Activated T-cell treated with anti-CD3 and anti-CD28 coated beads for 4 hours (primary cell): Measurements from ENCODE around the gene NR0B2.

Source experiments
- DNase-seq: peaks from one replicate; pipeline ENCODE4 v3.0.0-alpha.2; 2020

Gene NR0B2

DNA sequence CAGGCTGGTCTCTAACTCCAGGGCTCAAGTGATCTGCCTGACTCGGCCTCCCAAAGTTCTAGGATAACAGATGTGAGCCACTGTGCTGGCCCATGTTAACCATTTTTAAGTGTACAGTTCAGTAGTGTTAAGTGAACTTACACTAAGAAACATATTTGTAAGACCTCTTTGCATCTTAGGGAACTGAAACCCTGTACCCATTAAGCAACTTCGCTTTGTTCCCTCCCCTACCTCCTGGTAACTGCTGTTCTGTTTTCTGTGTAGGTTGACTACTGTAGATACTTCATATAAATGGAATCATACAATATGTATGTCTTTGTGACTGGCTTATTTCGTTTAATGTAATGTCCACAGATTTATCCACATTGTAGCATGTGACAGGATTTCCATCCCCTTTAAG lies 18.8 kb upstream of the NR0B2 start:
- no peak for DNase-seq

DNA sequence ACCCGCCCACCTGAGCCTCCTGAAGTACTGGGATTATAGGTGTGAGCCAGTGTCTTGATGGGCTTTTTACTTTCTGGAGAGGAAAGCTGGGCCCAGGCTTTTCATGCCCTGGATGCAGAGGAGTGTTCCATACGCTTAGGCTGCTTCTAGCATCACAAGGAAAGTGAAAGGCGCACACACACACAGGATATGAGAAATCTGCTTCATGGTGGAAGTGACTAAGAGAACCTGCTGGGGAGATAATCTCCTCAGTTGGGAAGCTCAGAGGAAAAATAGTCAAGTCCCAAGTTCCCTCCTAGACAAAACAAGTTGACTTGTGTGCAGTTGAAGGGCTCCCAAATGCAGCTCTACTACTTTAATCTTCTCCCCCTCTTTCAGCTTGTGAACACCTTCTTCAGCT lies 9.9 kb upstream of the NR0B2 start:
- DNase-seq: no peak

DNA sequence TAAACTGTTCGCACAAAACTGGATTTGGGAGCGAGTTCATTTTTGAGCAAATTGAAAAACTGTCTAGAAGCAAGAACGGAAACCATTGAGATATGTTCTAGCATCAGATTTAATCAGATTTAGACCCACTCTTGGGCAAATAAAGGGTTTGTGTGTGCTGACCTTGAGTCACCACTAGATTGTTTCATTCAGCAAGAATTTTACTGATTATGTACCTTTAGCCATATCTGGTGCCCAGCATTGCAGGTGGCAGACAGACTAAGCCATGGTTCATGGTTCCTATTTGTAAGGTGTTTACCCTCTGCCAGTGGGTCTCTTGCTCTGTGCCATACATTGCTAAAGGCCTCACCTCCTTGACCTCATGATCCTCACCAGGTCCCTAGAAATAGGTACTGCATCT lies 9.1 kb upstream of the NR0B2 start:
- DNase-seq: no peak

DNA sequence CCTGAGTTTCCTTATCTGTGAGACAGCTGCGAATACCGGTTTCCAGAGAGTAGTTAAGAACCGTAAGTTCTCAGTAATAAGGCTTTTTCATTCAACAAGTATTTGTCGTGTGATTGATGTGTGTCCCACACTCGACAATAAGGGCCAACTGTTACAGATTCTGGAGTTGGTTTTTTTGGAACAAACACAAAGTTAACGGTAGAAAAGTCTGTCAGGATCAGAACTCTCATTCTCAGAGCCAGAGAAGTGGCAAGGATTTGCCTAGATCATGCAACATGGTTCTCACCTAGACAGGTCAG lies 8.6 kb upstream of the NR0B2 start:
- DNase-seq: no peak

DNA sequence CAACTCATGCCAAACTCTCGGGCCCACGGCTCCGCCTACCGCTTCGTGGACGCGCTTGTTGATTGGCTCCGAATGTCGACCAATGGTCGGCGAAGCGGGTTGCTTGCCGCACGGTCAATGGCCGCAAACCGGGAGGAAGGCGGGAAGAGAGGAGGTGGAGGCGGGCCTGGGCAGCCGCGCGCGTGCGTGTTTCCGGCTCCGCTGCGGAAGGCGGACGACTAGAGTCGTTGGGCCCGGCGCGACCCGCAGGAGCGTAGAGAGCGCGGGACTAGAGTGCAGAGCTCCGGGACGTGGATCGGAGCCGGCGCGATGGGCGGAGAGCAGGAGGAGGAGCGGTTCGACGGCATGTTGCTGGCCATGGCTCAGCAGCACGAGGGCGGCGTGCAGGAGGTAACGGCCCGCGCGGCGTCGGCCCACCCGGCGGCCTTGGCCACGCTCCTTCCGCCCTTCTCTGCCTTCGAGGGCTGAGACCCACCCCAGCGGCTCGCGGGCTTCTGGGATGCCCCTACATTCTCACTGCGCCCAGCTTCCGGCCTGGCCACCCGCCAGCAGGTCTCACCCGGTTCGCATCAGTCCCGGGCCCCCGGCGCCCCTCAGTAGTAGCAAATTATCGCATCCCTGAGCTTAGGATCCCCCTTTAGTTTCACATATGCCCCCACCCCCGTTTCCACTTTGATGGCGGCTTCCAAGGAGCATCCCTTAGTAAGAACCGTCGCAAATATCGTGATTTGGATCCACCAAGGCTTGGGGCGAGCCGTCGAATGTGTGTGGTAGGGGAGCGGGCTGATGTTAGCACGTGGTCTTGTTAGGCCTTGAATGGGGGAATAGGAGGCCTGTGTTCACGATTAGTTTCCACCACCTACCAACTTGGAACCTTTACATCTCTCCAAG lies 8.0 kb upstream of the NR0B2 start, which contains the start of gene NUDC:
Gene NUDC (plus strand): TSS at position 204 of the 891 bp plus-strand sequence. CDS start 106 bp downstream, at position 310.
- DNase-seq: peak; percentile 88

DNA sequence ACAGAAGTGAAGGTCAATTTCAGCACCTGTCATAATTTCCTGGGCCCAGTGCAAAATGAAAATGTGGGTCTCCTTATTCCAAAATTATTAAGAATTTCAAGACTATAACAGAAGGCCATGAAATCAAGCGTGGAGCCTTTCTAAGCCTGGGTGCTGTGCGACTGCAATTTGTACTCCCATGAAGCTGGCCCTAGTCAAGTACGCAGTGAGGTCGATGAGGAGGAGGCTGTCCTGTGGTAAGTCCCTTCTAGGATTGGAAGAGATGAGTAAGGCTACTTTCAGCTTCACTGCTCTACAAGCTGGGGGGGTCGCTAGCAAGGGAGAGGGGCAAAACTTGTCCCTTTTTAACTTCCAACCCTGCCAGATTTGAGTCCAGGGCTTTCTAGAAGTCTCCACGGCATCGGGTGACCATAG lies 7.4 kb upstream of the NR0B2 start:
- no peak for DNase-seq

DNA sequence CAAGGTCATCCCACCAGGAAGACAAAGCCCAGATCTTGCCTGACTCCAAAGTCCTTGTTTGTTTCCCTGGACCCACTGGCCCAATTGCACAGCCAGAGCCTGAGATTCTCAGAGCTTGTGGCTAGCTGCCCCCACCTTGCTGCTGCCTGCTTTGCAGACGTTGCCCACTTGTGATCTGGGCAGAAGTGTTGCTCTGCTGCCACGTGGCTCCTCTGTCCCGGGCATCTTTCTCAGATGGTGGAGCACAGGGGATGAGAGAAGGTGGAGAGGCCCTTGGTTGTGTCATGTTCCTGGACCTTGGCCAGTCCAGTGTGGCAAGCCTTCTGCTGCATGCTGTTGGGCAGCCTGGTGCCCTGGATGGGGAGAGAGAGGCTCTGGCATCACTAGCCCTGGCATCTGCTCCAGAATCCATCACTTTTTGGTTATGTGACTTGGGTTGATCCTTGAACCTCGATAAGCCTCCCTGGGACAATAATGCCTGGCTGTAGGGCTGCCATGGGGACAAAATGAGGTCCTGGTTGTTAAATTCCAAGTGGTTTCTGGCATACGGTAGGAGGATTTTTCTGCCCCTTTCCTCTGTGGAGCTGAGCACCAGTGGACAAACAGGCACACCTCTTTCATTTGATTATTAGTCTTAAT lies 1.5 kb upstream of the NR0B2 start:
- DNase-seq: no peak

DNA sequence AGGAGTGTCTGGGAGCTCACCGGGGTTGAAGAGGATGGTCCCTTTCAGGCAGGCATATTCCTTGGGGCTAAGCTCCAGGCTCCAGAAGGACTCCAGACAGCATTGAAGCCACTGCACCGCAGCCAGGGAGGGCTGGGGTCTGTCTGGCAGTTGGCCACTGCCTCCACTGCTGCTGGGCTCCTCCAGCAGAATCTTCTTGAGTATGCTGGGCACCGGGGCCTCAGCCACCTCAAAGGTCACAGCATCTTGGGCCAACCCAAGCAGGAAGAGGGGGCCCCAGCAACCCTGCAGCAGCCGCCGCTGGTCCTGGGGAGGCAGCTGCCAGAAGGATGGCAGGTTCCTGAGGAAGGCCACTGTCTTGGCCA lies 404 bp downstream of the NR0B2 start:
- DNase-seq: no peak

DNA sequence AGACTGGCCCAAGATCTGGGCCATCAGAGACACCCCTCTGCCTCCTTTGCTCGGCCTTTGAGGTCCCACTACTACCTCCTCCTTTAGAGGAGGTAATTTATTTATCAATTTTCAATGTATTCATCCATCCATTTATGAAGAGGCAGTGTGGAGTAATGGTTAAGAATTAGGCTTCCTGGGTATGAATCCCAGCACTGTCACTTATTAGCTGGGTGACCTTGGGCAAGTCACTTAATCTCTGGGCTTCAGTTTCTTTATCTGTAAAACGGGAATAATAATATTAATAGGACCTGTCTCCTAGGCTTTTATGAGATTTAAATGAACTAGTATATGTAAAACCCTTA lies 1.7 kb downstream of the NR0B2 start:
- no peak for DNase-seq

DNA sequence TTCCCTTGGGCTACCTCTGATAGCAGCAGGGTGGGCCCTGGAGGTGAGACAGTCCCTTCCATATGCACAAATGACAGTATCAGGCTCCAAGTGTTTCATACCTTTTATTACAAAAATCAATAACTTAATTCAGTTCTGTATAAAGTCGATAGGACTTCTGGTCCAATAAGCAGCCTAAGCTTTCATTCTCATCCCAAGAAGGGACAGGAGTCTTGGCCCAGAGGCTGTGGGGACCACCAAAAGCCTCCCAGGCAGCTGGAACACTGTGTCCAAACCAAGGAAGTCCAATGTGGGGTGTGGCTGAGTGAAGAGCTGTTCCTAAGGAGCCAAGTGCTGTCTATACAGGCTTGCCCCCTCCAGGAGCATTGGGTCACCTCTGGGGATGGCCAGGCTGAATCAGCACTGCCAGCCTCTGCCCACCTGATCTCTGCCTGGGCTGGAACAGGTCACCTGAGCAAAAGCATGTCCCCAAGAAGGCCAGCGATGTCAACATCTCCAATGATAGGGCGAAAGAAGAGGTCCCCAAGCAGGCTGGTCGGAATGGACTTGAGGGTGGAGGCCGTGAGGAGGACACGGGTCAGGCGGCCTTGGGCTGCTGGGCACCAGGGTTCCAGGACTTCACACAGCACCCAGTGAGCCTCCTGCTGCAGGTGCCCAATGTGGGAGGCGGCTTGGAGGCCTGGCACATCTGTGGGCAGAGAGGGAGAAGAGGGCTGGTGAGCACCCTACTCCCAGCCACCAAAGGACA lies 2.2 kb downstream of the NR0B2 start:
- no peak for DNase-seq

DNA sequence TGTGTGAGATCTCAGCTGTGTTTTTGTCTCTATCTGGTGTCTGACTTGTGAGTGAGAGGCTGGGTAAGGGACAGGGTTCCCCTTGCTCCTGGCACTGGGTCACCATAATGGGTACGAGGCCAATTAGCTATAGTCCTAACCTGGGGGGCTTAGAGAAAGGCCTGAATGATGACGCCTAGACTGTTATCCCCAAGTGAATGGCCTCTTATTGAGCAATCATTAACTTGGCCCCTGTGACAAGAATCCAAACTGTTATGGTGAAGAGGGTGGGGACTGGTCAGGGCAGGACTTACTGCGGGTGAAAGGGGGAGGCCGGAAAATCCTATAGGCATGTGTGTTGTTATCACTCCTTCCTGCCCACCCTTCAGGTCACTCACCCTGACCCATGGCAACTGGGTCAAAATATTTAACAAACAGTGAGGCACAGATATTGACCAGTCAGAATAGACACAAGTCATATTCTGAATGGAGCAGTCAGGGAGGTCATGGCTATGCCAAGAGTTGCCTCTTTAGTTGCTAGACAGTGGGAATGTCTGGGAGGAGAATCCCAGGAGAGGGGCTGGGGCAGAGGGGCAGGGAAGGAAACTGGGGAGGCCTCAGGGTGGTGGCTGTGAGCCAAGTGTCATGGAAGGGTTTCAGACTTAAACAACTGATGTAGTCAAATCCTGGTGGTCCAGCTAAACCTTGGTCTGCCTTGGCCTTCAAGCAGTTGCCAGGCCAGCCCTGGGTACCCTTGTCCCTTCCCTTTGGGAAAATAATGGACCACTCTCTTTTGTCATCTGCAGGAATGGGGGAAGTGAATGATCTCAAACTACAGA lies 3.2 kb downstream of the NR0B2 start:
- no peak for DNase-seq

DNA sequence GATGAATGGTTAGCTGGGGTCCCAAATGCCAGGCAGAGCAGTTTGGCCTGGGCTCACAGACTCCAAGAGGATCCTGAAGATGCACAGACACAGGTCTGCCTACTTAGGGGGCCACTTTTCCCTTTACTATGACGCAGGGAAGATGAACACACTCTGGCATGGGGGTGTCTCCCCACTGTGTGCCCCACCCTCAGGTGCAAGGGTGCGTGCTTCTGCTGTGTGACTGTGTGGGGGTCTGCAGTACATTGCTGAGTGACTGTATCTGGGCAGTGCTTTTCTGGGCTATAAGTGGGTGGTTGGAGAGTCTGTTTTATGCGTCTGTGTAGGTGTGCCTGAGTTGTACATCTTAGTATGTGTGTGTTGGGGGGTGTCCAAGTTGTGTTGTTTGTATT lies 3.8 kb downstream of the NR0B2 start:
- no peak for DNase-seq

DNA sequence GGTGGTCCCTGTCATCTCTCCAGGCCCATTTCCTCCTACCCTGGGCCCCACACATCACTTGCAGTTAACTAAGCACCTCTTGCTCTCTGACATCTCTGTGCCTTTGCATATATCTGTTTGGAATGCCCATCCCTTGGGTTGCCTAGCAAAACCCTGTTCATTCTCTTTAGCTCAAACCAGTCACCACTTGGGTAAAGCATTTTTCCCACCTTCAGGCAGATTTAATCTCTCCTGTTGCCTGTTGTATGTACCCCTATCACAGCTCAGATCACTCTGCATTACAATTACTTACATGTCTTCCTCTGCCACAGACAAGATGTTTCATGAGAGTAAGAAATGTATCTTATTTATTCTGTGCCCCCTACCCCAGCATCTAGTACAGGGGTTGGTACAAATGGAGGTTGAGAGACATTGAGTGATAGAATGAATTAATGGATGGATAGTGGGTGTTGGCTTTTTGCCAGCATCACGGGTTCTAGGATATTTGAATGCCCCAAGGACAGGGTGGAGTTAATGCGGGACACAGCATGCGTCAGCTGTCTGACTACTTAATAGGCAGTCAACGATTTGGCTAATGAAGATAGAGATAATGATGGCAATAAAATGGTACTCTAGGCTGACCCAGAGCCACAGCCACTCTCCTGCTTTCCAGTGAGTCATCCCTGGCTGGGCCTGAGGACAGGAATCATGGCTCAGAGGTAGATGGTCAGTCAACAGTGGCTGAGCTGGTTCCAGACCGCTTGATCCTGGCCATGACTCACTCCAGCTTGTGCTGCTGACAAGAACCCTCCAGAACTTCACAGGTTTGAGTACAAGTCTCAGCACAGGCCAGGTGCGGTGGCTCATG lies 6.5 kb downstream of the NR0B2 start:
- no peak for DNase-seq

DNA sequence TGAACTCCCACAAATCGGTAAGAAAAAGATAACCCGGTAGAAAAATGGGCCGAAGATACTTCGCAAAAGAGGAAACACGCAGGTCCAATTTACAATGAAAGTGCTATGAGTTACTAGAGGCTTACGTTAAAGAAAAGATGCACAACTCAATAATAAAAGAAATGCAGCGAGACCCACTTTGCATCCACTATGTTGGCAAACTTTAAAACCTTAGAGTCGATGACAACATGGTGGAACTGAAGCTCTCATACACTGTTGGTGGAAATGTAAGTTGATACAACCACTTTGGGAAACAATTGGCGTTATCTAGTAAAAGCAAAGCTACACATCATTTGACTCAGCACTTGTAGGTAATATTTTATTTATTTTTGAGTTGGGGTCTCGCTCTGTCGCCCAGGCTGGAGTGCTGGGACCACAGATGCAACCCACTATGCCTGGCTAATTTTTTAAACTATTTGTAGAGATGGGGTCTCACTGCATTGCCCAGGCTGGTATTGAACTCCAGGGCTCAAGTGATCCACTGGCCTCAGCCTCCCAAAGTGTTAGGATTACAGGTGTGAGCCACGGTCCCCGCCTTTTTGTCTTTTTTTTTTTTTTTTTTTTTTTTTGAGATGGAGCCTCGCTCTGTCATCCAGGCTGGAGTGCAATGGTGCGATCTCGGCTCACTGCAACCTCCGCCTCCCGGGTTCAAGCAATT lies 12.8 kb downstream of the NR0B2 start:
- no peak for DNase-seq

DNA sequence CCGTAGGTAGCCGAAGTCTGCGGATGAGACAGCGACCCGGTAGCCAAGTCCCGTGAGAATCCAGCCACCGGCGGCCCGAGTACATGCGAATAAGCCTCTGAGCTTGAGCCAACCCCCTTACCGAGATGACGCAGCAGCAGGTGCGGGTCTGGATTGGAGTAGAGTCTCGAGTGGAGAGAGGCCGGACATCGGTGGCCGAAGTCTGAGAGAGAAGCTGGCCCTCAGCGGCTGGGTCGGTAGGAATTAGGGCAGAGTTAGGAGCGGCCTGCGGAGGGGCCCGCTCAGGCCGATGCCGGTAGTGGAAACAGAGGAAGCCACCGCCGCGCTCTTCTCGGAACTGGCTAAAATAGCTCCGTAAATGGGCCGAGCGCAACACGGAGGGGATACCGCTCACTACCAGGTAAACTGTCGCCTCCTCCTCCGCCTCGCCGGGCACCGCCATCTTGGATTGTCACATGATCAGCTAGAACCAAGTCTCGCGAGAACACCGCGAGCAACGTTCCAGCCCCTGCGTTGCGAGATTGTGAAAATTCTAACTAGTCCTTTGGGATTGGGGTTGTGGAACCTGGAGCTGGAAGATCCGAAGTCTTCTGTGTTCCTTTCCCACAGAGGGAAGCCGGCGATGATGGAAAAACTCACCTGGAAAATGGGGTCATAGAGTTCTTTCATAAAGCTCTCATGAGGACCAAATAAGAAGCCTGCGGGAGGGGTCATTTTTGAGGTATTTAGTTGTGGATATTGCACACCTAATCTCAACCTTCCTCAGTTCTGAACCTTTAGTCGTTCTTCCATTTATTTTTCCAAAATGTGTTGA lies 13.6 kb downstream of the NR0B2 start, which contains the start of gene GPATCH3:
Gene GPATCH3 (minus strand): TSS at position 467 of the 814 bp plus-strand sequence. CDS start 25 bp downstream, at position 442.
- DNase-seq: peak; percentile 82

DNA sequence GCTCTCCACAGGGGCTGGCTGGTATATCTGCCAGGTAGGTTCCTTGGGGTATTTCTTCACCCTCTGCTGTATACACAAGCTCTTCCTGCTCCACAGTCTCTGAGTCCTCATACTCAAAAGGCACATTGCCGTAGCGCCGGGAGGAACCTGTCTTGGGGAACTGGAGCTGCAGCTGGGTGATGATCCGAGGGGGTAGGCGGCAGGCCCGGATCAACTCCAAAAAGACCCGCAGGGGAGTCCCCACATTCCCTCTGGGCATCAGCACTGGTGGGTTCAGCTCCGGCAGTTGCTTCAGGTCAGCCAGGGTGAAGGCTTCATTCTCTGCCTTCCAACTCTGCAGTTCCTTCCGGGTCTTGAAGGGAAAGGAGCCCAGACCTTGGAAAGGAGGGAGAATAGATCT lies 16.4 kb downstream of the NR0B2 start:
- no peak for DNase-seq

DNA sequence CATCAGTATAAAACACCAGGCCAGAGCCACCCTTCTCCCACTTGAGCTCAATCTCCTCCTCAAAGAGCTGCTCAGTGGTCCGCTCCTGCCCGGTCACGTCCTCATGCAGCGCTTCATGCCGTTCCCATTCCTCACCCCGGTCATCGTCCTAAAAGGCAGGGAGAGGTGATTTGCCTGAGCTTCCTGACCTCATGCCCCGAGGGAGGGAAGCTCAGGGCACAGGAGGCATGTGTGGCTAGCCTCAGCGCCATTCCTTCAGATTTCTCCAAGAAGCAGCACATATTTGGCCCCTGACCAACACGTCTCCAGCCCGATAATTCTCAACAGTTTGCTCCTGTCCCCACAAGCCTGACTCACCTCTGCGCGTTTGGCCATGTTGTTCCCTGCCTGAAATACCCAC lies 19.5 kb downstream of the NR0B2 start:
- no peak for DNase-seq

DNA sequence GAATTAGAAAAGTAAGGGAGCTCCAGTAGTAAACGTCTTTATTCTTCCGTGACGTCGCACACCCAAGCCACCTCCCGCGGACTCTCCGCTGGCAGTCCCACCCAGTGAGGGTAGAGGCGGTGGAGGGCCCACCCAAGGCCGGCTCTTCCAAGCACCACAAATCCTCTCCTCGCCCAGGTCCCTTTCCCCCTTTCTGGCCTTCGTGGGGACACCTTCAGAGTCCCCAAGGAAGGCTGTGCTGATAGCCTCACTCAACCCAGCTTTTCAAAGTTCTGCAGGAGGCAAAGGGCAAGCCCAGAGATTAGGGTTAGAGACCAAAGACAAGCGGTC lies 23.3 kb downstream of the NR0B2 start:
- no peak for DNase-seq

DNA sequence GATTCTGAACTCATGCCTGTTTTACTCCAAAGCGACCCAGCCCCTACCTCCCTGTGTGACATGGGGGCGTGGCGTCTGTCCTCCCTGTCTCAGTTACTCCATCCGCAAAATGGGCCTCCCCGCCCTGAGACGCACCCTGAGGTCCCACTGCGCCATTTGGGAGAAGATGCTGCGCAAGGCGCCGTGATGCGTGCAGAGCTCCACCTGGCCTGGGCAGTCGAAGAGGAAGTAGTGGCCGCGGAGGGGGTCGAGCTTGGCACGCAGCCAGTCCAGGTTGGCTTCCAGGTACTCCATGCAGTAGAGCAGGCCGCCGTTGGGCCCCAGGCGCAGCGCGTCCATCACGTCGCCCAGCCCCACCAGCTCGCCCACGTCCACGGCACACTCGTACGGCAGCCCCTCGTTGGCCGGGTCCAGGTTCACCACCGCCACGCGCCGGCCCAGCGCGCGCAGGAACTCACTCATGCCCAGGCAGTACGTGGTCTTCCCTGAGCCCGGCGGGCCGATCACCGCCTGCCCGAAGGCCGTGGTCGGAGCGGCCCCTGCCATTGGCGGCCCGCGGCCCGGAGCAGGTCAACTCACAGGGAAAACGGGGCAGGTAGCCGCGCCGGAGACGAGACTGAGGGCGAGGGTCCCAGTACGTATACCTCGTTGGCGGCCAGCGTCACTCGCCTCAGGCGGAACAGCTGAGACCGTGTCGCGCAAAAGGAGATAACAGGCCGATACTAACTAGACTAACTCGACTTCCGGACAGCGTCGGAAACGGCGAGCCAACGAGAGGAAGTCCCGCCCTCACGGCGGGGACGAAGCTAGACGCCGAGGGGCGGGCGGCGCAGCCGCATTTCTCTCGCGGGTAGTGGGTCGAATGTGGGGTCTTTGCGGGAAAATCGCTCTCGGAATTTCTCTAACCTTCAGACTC lies 24.0 kb downstream of the NR0B2 start, which contains the start of gene GPN2:
Gene GPN2 (minus strand): TSS at position 733 of the 916 bp plus-strand sequence. CDS start 187 bp downstream, at position 546.
- DNase-seq: peak; percentile 61
